Amniotic stem cell (primary cell): ENCODE data around the gene PRR13.
"Not testable (repeated sequence)": the region's sequence is repeated elsewhere in the genome, so short reads cannot be mapped to it uniquely, and the experiment has no call there.

Experiments used
- DNase-seq: peaks from one replicate; lab custom pipeline; 2025; lab: John Stamatoyannopoulos, UW

PRR13 gene

DNA sequence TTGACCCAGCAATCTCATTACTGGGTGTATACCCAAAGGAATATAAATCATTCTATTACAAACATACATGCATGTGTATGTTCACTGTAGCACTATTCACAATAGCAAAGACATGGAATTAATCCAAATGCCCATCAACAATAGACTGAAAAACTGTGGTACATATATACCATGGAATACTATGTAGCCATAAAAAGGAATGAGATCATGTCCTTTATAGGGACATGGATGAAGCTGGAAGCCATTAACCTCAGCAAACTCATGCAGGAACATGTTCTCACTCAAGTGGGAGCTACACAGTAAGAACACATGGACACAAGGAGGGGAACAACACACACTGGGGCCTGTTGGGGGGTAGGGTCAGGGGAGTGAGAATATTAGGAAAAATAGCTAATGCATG, 2.0 kb upstream of the PRR13 start:
- DNase-seq, result not testable (repeated sequence)

DNA sequence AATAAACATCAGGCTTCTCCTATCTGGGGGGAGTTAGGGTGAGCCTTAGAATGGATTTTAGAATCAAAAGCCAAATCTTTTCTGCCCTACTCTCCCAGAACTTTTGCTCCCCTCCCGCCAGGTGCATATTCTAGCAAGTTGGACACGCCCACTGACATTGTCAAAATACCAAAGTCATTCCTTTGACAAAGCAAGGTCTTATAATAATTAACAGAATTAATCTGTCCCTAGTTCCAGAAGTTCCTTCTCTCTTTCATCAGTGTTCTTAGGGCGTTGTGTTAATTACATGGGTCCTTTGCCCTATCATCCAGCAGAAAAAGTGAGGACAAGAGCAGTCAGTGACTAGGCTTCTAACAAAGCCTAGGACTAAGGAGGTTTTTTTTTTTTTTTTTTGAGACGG, 2.4 kb downstream of the PRR13 start:
- no peak for DNase-seq

DNA sequence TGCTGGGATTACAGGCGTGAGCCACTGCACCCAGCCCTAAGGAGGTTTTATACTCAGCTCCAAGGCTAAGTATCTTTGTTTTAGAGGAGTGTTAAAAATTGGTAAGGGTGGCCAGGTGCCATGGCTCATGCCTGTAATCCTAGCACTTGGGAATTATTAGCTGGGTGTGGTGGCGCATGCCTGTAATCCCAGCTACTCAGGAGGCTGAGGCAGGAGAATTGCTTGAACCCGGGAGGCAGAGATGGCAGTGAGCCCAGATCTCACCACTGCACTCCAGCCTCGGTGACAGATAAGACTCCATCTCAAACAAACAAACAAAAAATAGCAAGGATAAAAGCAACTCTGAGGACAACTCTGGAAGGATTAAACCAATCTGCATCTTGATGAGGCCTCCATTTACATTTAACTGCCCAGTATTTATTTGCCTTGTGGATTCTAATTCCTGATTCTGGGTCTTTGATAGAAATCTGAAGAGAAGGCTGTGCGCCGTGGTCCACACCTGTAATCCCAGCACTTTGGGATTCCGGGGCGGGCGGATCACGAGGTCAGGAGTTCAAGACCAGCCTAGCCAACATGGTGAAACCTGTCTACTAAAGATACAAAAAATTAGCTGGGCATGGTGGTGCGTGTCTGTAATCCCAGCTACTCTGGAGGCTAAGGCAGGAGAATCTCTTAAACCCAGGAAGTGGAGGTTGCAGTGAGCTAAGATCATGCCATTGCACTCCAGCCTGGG, 3.2 kb downstream of the PRR13 start:
- not testable (repeated sequence) for DNase-seq

DNA sequence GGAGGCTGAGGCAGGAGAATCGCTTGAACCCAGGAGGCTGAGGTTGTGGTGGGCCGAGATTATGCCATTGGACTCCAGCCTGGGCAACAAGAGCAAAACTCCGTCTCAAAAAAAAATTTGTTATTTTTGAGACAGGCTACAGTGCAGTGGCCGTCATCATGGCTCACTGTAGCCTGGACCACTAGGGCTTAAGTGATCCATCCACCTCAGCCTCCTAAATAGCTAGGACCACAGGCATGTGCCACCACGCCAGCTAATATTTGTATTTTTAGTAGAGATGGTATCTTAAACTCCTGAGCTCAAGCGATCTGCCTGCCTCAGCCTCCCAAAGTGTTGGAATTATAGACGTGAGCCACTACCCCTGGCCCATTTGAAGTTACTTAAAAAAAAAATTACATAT, 9.4 kb downstream of the PRR13 start:
- DNase-seq, result no peak

DNA sequence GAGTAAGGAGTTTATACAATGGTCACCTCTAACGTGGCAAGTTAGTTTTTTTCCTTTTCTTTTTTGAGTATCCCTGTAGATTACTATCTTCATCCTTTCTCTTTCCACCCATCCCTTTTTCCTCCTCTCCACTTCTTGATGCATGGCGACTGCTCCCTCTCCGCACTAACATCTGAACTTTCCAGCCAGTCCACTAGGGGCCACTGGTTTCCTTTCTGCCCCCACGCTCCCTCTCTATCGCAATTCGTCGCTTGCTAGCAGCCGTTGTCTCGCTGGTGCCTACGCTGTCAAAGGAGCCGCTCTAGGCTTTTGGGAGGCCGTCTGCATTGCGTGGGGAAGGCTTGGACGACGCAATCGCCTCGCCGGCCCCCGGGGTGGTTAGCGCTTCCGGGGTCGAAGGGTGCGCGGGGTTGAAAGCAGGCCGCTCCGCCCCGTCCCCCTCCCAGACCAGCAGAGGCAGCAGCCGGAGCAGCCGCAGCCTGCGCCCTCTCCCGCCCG, 10.2 kb downstream of the PRR13 start, which contains the start of gene PCBP2:
TSS of gene PCBP2 (plus strand) at position 442 of the 498 bp plus-strand sequence. CDS start 2,699 bp downstream, outside the sequence.
- DNase-seq, result peak; percentile 98

DNA sequence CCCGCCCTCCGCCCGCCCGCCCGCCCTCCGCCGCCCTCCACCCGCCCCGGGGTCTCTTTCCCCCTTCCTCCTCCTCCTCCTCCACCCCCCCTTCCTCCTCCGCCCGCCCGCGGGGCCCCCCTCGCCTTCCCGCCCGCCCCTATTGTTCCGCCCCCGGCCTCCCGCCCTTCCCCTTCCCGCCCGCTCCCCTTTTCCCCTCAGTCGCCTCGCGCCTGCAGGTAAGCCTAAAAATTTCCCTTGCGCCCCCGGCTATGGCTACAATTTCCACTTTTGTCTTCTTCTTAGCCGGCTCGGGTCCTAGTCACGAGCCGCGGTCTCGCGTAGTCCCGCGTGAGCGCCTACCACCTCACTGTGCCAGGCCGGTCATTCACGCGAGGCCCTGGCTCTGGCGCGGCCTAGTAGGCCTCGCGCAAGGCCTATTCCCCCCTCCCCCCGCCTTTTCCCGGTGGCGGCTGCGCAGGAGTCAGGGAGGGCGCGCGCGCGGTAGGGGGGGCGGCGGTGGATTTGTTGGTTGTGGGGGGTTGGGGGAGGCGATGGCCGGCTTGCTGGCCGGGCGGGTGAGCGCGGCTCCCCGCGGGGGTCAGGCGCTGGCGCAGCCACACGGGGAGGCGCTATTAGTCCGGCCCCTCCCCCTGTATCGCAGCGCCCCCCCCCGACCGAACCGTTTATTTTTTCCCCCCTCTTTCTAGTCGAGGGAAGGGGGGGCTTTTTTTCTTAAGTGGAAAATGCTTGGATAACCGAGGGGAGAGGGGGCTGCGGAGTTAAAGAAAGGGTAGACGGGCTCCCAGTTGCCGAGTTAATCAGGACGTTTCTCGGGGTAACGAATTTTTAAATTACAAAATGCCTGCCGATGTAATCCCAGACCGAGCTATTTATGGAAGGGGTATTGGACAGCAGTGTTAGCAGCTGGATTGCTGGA, 10.9 kb downstream of the PRR13 start:
- DNase-seq, result peak; percentile 52

DNA sequence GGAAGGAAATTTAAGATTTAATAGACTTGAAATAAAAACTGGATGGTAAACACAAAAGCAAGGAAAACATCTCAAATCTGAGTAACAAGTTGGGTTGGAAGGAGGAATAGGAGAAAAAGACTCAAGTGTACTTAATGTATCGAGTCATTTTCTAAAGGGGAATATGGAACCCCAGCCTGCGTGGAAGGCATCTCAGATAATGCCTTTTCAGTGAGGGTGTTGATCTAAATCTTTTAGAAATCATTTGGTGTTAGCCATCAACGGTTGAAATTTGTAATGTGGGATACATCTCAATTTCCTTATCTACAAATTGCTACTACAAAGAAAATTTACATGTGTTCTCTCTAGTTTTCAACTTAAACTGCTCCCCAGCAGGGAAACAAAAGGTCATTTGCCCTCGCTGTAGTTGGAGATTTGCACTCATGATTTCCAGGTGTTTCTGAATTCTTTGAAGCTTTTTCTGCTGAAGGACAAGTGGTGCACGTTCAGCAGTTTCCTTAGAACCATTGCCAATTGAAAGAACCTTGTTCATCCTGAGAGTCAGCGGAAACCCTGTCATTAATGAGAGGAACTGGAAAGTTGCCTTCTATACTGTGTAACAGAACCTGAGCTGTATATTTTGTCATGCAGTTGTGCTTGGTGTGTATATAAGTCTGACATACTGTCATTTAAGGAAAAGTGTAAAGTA, 12.6 kb downstream of the PRR13 start:
- no peak for DNase-seq

DNA sequence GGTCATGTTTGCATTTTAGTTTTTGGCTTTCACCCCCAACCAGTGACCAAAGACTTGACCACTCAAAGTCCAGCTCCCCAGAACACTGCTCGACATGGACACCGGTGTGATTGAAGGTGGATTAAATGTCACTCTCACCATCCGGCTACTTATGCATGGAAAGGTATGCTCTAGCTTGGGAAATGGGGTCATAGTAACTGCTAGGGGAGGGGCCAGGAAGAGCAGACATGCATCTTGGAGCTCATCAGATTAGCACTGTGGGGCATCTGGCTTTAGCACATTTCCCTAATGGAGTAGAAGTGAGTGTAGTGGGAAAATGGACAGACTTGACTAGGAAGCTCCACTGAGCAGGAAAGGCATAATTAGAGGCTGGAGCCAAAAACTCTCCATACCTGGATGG, 13.2 kb downstream of the PRR13 start:
- no peak for DNase-seq

DNA sequence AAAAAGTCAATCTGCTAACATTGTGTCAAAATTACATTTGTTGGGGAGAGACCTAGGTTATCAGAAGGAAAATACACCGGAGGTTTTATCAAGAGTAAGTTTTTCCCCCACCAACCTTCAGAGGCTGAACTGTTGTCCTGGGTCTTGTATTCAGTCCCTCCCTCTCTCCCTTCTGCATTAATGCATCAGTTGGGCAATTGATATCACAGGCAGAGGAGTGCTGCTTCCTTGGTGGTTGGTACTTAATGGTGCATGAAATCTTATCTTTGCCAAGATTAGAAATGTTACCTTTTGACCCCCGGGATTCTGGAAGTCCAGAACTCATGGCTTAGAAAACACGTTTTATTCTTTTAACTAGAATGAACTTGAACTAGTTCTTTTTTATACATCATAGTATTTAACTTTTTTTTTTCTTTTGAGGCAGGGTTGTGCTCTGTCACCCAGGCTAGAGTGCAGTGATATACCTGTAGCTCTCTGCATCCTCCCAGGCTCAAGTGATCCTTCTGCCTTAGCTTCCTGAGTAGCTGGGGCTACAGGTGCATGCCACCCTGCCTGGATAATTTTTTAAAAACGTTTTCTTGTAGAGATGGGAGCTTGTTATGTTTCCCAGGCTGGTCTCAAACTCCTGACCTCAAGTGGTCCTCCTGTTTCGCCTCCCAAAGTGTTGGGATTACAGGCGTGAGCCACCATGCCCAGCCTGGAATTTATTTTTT, 15.3 kb downstream of the PRR13 start:
- DNase-seq, result no peak

DNA sequence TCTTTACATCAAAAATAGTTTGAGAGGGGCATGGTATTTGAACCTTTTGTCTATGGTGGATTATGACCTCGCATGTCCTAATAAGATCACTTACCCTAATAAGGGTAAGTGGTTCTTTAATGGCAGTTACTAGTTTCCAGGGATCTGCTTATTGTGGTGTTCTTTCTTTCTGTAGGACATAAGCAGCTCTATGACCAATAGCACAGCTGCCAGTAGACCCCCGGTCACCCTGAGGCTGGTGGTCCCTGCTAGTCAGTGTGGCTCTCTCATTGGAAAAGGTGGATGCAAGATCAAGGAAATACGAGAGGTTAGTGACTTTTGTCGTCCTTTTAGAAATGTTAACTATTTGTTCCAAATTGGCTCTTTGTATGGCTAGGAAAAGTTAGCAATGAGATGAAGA, 17.6 kb downstream of the PRR13 start:
- no peak for DNase-seq

DNA sequence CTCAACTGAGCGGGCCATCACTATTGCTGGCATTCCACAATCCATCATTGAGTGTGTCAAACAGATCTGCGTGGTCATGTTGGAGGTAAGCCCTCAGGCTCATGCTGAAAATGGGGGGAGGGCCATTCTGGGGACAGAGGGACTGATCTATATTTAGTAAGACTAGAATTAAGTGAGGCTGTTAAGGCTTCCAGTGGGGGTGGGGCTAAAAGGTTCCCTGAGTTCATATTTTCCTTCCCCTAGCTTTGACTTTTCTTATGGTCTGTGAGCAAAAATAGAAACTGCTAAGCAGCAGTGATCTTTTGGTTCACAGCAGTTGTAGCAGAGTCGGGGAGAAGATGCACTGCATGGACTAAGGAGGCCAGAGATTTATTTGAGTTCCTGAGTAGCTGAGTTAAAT, 19.5 kb downstream of the PRR13 start:
- no peak for DNase-seq

DNA sequence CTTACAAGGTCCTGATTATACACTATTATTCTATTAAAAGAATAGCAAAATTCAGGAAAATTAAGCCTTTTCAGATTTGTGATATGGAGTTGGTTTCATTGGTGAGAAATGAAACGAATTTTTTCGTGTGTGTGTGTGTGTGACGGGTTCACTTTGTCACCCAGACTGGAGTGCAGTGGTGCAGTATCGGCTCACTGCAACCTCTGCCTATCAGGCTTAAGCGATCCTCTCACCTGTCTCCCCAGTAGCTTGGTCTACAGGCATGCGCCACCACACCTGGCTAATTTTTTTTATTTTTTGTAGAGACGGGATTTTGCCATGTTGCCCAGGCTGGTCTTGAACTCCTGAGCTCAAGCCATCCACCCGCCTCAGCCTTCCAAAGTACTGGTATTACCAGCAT, 20.1 kb downstream of the PRR13 start:
- no peak for DNase-seq

DNA sequence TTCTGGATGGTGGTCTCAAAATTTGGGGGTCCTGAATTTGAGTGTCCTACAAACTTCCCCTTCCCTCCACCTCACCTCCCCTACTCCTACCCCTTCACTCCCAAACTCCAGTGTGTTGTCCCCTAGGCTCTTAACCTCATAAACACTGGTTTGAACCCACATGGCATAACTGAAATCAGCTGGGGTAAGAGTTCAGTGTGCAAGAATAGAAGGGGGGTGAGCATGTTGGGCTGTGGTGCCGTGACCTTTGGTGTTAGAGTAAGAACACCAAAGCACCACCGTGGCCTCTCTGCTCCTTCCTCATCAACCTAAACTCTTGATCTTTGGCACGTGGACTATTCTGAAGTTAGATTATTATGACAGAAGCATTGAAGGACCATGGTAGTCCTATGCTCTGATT, 21.4 kb downstream of the PRR13 start:
- no peak for DNase-seq

DNA sequence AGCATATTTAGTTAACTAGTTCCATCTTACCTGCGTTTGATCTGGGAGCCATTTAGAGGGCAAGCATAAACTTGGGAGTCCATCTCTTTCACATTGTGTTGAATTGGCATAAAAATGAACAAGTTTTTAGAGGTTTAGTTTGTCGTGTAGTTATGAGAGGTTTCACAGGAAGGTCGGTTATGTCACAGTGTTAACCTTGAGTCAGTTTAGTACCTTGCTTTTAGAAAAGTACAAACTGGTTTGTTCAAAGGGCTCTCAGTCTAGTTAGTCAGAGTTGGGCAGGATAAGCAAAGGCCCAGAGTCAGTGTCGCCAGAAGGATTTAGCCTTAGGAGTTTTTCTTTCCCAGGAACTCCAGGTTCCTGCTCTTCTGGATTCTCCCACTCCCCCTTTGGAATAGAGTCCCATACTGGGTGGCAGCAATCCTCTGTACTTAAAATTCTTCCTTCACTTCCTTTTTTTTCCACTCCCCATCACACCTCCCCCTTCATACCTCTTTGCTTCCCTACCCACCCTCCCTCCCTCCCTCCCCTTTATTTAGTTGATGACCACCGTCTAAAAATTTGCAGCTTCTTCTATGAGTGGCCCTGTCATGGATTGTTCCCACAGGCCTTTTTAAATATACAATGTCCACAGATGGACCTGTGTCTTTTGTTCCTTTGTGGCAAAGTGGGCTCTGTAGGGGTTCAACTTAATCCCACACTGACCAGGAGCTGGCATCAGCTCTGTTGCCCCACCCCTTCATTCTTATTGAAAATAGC, 22.4 kb downstream of the PRR13 start:
- no peak for DNase-seq

DNA sequence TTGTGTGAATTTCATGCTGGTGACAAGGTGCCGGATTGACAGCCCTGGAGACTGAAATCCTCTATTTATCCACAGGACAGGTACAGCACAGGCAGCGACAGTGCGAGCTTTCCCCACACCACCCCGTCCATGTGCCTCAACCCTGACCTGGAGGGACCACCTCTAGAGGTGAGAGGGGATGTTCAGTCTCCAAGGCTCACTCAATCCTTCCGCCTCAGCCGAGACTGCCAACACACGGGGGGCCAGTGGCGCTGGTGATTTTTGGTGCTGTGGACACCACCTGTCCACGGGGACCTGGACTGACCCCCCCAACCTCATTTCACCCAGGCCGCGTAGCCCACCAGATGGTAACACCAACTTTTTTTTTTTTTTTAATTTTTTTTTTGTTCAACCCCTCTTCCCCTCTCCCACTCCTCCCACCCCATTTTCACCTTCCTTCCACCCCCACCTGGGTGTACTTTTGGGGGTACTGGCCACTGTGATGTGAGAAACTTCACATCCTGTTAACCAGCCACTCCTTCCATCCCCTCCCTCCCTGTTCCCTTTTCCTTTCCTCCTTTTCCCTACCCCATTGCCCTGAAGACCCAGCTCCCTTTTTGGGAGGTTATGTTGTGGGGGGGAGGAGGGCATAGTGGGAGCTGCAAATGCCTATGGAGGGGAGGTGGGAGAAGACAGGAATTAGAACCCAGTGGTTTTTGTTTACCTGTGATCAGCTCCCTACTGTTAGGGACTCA, 23.3 kb downstream of the PRR13 start:
- no peak for DNase-seq

DNA sequence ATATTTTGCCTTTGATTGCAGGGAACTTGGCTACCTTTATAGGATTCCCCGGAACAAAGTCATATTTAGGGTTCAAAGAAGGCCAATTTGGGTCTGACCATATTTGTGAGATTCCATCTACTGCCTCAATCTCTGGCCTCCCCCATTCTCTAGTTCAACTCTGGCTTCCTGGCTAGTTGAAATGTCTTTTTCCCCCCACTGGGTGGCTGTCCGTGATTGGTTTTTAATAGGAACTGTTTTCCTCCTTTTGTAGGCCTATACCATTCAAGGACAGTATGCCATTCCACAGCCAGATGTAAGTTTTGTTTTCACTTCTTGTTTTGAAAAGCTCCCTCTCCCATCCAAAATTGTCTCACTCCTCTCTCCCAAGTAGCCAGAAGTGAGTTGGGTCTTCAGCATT, 24.1 kb downstream of the PRR13 start:
- DNase-seq, result no peak

DNA sequence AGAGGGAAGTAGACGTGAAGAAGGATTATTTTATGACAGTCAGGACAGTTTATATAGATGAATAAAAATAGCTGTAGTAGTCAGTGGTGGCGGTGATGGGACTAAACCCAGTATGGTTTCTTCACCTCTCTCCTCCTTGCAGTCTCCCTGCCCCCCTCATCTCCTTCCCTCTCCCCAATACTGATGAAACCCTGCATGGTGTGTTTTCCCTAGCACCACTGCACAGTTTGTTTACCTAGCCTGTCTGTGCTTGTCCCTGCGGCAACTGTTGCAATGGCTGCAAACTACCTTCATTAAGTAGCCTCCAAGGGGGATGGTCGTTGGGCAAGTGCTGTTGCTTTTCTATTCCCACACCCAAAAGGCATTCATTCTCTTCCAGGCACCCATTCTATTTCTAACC, 25.1 kb downstream of the PRR13 start:
- DNase-seq, result no peak

DNA sequence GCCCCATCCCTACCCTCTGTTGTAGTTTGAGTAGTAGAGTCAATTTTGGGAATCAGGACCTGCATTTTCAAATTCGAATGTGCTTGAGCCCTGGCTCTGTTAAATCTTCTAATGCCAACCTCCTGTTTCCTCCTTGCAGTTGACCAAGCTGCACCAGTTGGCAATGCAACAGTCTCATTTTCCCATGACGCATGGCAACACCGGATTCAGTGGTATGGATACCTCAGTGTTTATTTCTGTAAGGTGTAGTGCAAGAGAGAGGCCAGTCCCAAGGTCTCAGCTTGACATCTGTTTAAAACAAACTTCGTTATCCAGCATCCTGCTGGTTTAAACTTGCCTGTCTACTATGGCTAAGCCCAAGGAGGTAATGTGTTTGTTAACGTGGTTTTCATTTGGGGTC, 25.5 kb downstream of the PRR13 start:
- DNase-seq, result no peak

DNA sequence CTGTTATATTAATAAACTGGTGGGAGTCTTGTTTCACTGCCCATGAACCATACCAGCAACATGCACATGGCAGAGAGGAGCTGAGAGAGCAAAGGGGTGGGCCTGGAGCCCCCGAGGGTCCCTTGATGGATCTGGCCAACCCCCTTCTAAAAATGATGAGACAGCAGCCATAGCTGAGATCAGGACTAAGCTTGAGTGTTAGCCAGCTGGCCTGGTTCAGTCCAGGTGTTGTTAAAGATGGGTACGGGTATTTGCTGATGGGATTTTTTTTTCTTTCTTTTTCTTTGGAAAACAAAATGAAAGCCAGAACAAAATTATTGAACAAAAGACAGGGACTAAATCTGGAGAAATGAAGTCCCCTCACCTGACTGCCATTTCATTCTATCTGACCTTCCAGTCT, 26.3 kb downstream of the PRR13 start:
- DNase-seq, result no peak

DNA sequence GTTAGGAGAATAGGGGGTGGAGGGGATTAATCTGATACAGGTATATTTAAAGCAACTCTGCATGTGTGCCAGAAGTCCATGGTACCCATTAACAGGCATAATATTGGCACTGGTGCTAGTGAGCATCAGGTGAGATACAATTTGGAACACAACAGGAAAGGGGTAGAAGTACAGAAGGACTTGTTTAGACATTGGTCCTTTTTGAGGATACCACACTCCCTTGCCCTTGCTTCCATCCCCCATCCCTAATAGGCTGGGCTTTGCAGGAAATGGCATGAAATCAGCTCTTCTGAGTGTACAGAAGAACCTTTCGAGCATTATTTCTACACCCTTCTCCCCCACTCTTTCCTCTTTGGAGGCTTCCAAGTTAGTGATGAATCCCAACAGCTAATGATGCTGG, 26.7 kb downstream of the PRR13 start:
- no peak for DNase-seq
